AML-193 (cell line): ENCODE results near the gene HSPB3.
A peak's percentile ranks its signal among the peaks of the same experiment; 100 is the strongest.
"Not testable (repeated sequence)": the region's sequence is repeated elsewhere in the genome, so short reads cannot be mapped to it uniquely, and the experiment has no call there.

Experiments used
- DNase-seq, 2 experiments: peaks; one replicate each; lab custom pipeline; 2025; lab: John Stamatoyannopoulos, UW

The HSPB3 gene

GRCh38 chr5:54455413-54456157 lies at the start of gene HSPB3:
Gene HSPB3, plus strand, starts transcription at chr5:54455699. Its CDS starts 91 bp downstream, at chr5:54455790.
- no peak for DNase-seq

GRCh38 chr5:54411176-54411575 lies 44.3 kb upstream of the HSPB3 start:
- no peak for DNase-seq

GRCh38 chr5:54412913-54413312 lies 42.6 kb upstream of the HSPB3 start:
- DNase-seq, result no peak

- DNase-seq, result no peak
Observed at GRCh38 chr5:54415147-54415546, 40.4 kb upstream of the HSPB3 start.

GRCh38 chr5:54415896-54416601 lies 39.5 kb upstream of the HSPB3 start:
- DNase-seq, result no peak

- DNase-seq, result peak; percentile 56 to 61
Observed at GRCh38 chr5:54419573-54420423, 35.7 kb upstream of the HSPB3 start.

- DNase-seq, result not testable (repeated sequence)
Observed at GRCh38 chr5:54420511-54420910, 35.0 kb upstream of the HSPB3 start.

GRCh38 chr5:54421976-54422375 lies 33.5 kb upstream of the HSPB3 start:
- DNase-seq, result no peak

- no peak for DNase-seq
Observed at GRCh38 chr5:54425258-54425657, 30.2 kb upstream of the HSPB3 start.

- no peak for DNase-seq
Observed at GRCh38 chr5:54426209-54426608, 29.3 kb upstream of the HSPB3 start.

- not testable (repeated sequence) for DNase-seq
Observed at GRCh38 chr5:54434650-54435049, 20.8 kb upstream of the HSPB3 start.

- DNase-seq, result no peak
Observed at GRCh38 chr5:54438620-54439389, 16.7 kb upstream of the HSPB3 start.

GRCh38 chr5:54440456-54440893 lies 15.0 kb upstream of the HSPB3 start:
- DNase-seq, result no peak

- no peak for DNase-seq
Observed at GRCh38 chr5:54442271-54442670, 13.2 kb upstream of the HSPB3 start.

- DNase-seq, result peak; percentile 1 to 15
Observed at GRCh38 chr5:54443270-54443669, 12.2 kb upstream of the HSPB3 start.

GRCh38 chr5:54445691-54446378 lies 9.7 kb upstream of the HSPB3 start:
- no peak for DNase-seq

- DNase-seq, result no peak
Observed at GRCh38 chr5:54446379-54446732, 9.1 kb upstream of the HSPB3 start.

GRCh38 chr5:54449923-54450322 lies 5.6 kb upstream of the HSPB3 start:
- DNase-seq, result no peak

- no peak for DNase-seq
Observed at GRCh38 chr5:54450542-54450941, 5.0 kb upstream of the HSPB3 start.

GRCh38 chr5:54453046-54453445 lies 2.5 kb upstream of the HSPB3 start:
- DNase-seq, result no peak

- DNase-seq, result no peak
Observed at GRCh38 chr5:54454602-54455001, 897 bp upstream of the HSPB3 start.
